Endometrial microvascular endothelial cells (primary cell): ENCODE results near the gene PRR30. TPM values are rescaled to one million over a fixed set of nuclear protein-coding genes. Genes with fewer than 3 reads are reported as not detected.

Experiments used
- in situ Hi-C: cut with HindIII; loops from 2 replicates; pipeline ENCODE4 v1.10.0; 2017; ENCODE audit warnings: low sequenced_read_pairs, low pct_unique_long_range_greater_than_20kb; ENCODE audit errors: inconsistent ontology term
- total RNA-seq: library from RNA; depleted of rRNA; stranded (reverse); fragments of >200 nt; gene quantifications from one replicate; pipeline ENCODE4 v1.2.3, GENCODE V29; 2015; ENCODE audit errors: inconsistent ontology term

Gene PRR30
- total RNA-seq, 1 donor from 2014 or later = not detected

DNA sequence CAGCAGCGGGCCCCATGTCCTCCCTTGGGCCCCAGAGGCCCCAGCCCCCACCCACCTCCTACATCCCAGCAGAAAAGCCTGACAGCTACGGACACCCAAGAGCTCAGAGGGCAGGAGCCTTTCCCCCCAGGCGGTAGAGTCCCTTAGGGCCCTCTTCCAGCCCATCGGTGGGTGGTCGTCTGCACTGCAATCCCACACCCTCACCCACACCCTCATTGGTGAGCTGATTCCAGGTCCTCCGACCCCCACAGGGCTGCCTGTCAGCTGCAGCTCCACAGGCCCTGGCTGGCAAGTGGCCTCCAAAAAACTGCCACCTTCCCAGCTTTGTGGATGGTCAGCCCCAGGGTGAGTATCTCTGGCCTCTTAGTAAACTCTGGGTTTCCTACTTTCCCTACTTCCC is 20.1 kb upstream of the PRR30 start:
- in situ Hi-C loops = no loop called here

DNA sequence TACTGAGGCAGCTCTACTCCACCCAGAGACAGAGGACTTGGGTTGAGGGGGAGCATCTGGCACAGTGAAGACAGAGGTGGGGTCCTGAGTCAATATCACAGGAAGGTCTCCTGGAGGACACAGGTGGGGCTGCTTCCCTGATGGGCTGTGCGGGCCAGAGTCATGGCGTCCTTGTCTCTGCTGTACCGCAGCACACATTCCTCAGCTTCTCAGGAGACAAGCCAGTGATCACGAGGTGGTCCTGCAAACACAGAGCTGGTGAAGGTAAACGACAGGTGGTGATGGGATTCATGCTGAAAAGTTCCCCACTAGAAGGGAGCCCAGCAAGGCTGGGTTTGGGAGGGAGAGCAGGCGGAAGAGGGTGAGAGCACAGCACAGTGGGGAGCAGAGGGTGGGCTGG is 19.3 kb upstream of the PRR30 start:
- in situ Hi-C loops = no loop called here

- in situ Hi-C loops = no loop called here
Measured at GRCh38 chr2:27155069-27155520, 15.9 kb upstream of the PRR30 start.

DNA sequence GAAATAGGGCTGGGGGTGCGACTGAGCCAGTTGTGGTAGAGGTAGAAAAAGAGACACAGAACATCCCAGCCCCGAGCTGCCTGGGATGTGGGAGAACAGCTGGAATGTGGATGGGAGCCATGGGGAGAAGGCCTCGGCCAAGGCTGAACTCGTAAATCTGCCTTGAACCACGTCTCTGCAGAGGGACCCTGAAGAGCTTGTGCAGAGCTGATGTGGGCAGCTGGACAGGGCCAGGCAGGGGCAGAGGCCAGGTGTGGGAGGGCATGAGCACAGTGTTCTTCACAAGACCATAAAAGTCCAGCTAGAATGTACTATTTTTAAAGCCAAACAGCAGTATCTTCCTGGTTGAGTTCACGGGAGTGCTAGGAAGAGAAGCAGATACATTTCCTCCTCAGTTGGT is 15.3 kb upstream of the PRR30 start:
- in situ Hi-C loops = no loop called here

DNA sequence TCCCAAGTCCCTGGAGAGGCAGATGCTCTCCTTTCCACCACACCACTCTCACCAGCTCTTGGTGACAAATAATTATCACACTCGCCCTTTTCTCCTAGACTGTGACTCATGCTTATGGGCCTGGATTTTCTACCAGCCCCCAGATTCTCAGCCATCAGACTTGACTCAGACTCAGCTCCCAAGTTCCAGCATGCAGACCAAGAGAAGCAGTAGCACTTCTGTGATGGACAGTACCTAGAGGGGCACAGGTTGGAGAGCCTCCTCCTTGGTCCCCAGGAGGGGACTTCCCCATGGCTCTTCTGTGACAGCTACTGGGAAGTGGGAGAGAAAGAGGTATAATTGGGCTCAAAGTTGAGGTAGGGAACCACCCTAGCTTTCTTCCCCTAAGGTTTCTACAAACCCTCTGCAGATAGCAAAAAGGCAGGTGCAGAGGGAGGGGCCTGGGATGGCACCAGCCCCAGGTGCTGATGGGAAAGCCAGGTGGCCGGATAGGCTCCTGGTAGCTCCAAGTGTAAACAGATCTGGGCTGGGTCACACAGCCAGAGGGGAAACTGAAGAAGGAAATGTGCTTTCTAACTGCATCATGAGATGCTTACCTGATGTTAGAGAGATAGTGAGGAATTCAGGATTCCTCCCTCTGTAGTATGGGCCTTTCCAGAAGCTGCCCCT is 13.7 kb upstream of the PRR30 start:
- in situ Hi-C loops = no loop called here

- in situ Hi-C loops = no loop called here
Measured at GRCh38 chr2:27152102-27152795, 13.0 kb upstream of the PRR30 start.

GRCh38 chr2:27150639-27151230 is 11.5 kb upstream of the PRR30 start:
- in situ Hi-C loops = no loop called here

- in situ Hi-C loops = no loop called here
Measured at GRCh38 chr2:27149570-27150405, 10.6 kb upstream of the PRR30 start.

GRCh38 chr2:27148801-27149439 is 9.7 kb upstream of the PRR30 start, which contains the start of gene TCF23:
TSS of gene TCF23 (plus strand) at chr2:27149004. CDS start at chr2:27149134, 130 bp downstream.
- in situ Hi-C loops = no loop called here

DNA sequence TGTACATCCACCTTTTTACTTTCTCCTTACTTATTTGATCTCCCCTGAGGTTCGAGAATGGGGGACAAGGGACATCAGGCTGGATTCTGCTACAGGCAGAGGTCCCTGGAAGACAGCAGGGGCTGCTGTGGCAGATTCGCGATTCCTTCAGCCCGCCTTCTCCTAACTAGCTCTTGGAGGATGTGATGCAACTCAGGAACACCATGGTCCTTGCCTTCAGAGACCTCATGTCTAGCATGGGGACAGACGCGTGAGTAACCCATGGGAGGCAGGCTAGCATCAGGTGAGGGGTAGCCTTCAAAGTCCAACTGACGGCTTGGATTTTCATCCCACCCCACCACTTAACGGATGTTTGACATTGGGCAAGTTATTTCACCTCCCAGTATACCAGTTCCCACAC is 8.7 kb upstream of the PRR30 start:
- in situ Hi-C loops = no loop called here

DNA sequence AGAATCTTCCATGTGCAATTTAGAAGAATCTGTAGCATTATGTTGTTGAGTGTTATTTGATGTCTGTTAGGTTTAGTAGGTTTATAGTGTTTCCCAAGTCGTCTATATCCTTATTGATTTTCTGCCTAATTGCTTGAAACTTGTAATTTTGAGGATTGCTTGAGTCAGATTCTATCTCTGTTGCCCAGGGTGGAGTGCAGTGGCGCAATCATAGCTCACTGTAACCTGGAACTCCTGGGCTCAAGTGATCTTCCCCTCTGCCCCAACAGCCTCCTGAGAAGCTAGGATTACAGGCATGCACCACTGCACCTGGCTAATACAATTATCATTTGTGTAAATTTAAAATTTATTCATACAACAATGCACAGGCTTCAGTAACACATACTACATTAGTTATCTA is 6.5 kb upstream of the PRR30 start:
- in situ Hi-C loops = no loop called here

DNA sequence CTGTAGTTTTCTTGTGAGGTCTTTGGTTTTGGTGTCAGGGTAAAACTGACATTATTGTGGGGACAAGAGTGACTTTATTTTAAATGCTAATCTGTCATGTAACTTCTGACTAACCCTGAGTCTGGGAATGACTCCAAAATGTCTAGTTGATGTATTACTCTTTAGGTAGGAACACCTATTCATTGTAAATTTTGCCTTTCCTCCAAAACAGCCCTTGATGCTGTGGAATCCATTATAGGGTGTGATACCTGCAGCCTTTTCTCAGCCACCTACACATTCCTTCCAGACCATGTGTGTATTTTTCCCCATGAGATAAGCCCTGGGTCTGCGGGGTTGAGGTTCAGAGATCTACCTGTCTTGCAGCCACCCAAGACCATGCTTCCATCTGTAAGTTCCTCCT is 4.1 kb upstream of the PRR30 start:
- in situ Hi-C loops = no loop called here

- in situ Hi-C loops = no loop called here
Measured at GRCh38 chr2:27138111-27138510, 1.1 kb downstream of the PRR30 start.

DNA sequence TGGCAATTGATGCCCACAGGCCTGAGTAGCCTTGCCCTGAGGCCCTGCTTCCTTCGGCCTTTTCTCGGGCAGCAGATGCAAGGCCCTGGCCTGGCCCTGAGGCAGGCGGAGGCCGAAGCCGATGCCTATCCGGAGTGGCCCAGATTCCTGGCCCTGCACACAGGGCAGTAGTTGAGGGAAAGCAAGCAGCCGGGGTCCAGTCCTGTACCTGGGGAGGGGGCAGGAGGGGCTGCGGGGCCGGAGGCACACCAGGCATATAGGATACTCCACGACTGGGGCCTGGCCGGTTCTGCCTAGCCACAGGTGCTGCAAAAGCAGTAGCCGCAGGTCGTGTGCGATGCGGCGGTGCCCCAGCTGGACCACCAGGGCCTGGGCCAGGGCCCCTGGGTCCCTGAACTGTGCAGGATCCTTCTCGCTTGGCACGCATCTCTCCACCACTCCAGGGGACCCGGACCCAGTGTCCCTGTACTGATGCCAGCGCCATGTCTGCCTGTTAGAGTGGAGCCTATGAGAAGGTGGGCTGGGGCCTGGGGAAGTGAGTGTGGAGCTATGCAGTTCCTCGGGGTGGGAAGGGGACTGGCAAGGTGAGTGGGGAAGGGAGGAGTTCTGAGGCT is 1.8 kb downstream of the PRR30 start:
- in situ Hi-C loops = no loop called here

- in situ Hi-C loops = no loop called here
Measured at GRCh38 chr2:27136751-27137150, 2.5 kb downstream of the PRR30 start.

GRCh38 chr2:27135478-27135955 is 3.7 kb downstream of the PRR30 start:
- in situ Hi-C loops = no loop called here

DNA sequence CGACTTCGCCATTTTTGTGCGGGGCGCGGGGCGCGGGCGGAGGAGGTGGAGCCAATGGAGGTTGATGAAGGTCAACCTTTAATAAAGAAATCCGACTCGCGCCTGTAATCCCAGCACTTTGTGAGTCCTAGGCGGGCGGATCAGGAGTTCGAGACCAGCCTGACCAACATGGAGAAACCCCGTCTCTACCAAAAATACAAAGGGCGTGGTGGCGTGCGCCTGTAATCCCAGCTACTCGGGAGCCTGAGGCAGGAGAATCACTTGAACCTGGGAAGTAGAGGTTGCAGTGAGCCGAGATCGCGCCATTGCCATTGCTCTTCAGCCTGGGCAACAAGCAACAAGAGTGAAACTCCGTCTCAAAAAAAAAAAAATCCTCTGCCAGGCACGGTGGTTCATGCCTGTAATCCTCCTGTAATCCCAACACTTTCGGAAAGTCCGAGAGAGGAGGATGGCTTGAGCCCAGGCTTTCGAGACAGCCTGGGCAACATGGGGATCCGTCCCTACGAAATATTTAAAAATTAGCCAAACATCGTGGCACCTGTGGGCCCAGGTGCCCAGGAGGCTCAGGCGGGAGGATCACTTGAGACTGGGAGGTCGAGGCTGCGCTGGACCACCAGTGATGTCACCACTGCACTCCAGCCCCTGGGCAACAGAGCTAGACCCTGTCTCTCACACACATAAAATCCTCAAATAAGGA is 4.3 kb downstream of the PRR30 start:
- in situ Hi-C loops = no loop called here
